ENCODE data around the gene BCAS3.
"Not testable (repeated sequence)": the region's sequence is repeated elsewhere in the genome, so short reads cannot be mapped to it uniquely, and the experiment has no call there.

BCAS3 gene

DNA sequence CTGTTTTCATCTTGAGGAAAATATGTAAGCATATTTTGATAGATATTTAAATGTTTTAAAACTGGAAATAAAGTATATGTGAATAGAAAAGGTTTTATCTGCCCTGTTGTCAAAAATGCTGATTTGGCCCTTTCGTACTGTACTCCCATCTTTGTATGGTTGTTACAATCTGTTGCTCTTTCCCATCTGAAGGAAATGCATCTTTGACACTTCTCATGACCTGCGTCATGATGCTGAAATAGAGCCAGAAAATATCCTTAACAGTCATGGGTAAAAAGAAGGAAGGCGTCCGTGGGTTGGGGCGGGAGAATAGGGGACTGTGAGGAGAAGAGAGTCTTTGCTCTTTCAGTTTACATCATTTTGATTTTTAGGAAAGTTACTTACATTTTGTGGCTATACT, 327.7 kb downstream of the BCAS3 start:
- no peak for TF ChIP-seq POLR2A (IDR thresholded peaks at IDR 0.05; ENCODE audit: low read depth, low read length)
- TF ChIP-seq PAX5 (IDR thresholded peaks at IDR 0.05; ENCODE audit: insufficient read depth, low read length, severe bottlenecking), result no peak
- TF ChIP-seq SPI1 (IDR thresholded peaks at IDR 0.05; ENCODE audit: low read depth, low read length), result no peak
- TF ChIP-seq POLR2AphosphoS5 (IDR thresholded peaks at IDR 0.05; ENCODE audit: low read depth, low read length), result no peak
- TF ChIP-seq POU2F2 (IDR thresholded peaks at IDR 0.05; ENCODE audit: low read depth, low read length), result no peak
- no peak for TF ChIP-seq TAF1 (IDR thresholded peaks at IDR 0.05; ENCODE audit: low read depth, low read length)
- FAIRE-seq (no peak), DNase-seq (ENCODE audit: insufficient read length, low spot score) (no peak)

DNA sequence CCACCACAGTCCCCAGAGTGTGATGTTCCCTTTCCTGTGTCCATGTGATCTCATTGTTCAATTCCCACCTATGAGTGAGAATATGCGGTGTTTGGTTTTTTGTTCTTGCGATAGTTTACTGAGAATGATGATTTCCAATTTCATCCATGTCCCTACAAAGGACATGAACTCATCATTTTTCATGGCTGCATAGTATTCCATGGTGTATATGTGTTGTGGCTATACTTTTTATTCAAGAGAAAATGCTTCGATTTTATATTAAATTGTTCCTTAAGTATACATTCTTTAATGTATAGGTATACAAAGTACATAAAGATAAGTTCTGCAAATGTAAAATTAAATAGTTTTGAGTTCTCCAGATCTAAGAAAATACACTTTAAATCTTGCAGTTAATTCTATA, 328.3 kb downstream of the BCAS3 start:
- FAIRE-seq; DNase-seq (ENCODE audit: insufficient read length, low spot score): not testable (repeated sequence)

GRCh38 chr17:61007980-61008379, 330.3 kb downstream of the BCAS3 start:
- FAIRE-seq, result no peak
- TF ChIP-seq TAF1 (IDR thresholded peaks at IDR 0.05; ENCODE audit: low read depth, low read length), result no peak
- no peak for DNase-seq (ENCODE audit: insufficient read length, low spot score)

DNA sequence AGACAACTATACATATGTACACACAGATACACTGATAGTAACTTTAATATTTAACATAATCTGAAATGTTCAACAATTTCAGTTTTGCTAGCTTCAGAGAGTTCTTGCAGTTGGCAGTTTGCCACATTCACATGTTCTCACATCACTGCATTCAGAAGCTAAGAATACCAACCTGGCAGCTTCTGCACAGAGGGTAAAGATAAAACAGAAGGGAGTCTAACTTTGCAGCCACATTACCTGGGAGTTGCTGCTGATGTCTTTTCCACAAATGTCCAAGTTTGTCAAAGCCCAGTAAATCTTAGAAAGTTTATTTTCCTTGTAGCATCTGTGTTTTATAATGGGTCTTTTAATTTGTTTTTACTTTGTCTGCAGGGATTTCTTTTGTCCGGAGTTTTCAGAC, 332.0 kb downstream of the BCAS3 start:
- FAIRE-seq, result no peak
- no peak for DNase-seq (ENCODE audit: insufficient read length, low spot score)
- no peak for TF ChIP-seq PAX5 (IDR thresholded peaks at IDR 0.05; ENCODE audit: insufficient read depth, low read length, severe bottlenecking)
- no peak for TF ChIP-seq POU2F2 (IDR thresholded peaks at IDR 0.05; ENCODE audit: low read depth, low read length)
- no peak for TF ChIP-seq SPI1 (IDR thresholded peaks at IDR 0.05; ENCODE audit: low read depth, low read length)
- TF ChIP-seq POLR2A (IDR thresholded peaks at IDR 0.05; ENCODE audit: low read depth, low read length), result no peak
- no peak for TF ChIP-seq POLR2AphosphoS5 (IDR thresholded peaks at IDR 0.05; ENCODE audit: low read depth, low read length)
- TF ChIP-seq TAF1 (IDR thresholded peaks at IDR 0.05; ENCODE audit: low read depth, low read length), result no peak

DNA sequence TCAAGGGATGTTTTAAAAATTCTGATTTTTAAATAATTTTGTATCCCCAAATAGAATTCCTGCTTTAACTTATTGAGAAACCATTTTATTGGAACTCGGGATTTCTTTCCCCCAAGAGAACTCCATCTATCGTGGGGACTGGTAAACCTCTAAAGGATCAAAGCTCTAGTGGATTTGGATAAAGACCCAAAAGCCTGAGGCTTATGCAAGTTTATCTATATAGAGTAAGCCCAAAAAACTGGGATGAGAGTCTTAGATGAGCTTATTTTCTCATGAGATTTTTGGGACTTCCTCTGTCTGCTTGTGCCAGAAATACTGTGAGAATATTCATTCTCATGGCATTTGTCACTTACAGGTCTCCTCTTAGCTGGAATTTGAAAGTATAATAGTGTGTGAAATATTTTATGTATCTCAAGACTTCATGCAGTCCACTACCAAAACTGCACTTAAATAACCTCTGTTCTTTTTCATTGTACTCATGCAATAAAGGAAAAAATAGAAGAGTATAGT, 333.1 kb downstream of the BCAS3 start:
- no peak for FAIRE-seq
- TF ChIP-seq PAX5 (IDR thresholded peaks at IDR 0.05; ENCODE audit: insufficient read depth, low read length, severe bottlenecking) (no peak), SPI1 (IDR thresholded peaks at IDR 0.05; ENCODE audit: low read depth, low read length) (no peak), POLR2A (IDR thresholded peaks at IDR 0.05; ENCODE audit: low read depth, low read length) (no peak), POLR2AphosphoS5 (IDR thresholded peaks at IDR 0.05; ENCODE audit: low read depth, low read length) (no peak), TAF1 (IDR thresholded peaks at IDR 0.05; ENCODE audit: low read depth, low read length) (no peak), POU2F2 (IDR thresholded peaks at IDR 0.05; ENCODE audit: low read depth, low read length) (no peak)
- DNase-seq (ENCODE audit: insufficient read length, low spot score), result no peak

DNA sequence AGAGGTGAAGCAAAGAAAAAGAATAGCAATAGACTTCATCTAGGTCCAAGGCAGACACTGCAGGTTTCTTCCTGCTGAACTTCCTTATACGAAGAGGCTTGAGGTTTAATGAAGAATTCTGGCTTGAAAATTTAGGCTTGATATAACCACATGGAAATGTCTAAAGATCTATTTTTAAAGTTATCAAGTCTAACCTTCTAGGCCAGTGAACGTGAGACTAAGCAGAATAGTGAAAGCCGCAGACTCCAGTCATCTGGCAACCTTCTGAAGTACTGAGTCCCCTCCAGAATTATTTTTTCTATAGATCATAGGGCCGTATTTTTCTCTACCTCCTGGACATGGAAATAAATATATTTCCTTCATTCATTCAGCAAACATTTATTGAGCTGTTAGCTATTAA, 333.6 kb downstream of the BCAS3 start:
- FAIRE-seq, result no peak
- no peak for TF ChIP-seq POU2F2 (IDR thresholded peaks at IDR 0.05; ENCODE audit: low read depth, low read length)
- TF ChIP-seq POLR2AphosphoS5 (IDR thresholded peaks at IDR 0.05; ENCODE audit: low read depth, low read length), result no peak
- no peak for TF ChIP-seq PAX5 (IDR thresholded peaks at IDR 0.05; ENCODE audit: insufficient read depth, low read length, severe bottlenecking)
- TF ChIP-seq TAF1 (IDR thresholded peaks at IDR 0.05; ENCODE audit: low read depth, low read length), result no peak
- TF ChIP-seq SPI1 (IDR thresholded peaks at IDR 0.05; ENCODE audit: low read depth, low read length), result no peak
- TF ChIP-seq POLR2A (IDR thresholded peaks at IDR 0.05; ENCODE audit: low read depth, low read length), result no peak
- no peak for DNase-seq (ENCODE audit: insufficient read length, low spot score)

DNA sequence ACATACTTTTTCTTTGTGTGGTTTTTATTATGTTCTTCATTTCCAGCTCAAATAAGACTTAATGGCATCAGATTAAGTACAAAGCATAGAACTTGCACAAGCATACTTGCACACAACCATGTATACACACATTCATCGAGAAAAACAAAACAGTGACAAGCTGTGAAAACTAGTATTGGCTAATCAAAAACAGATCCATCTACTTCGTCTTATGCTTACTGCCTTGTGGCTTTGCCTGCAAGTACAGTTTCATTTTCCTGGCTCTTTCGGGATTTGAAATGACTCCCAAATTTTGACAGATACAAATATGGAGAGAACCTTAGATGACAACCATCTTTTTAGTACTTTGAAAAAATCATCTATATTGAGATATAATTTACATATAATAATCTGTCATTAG, 338.3 kb downstream of the BCAS3 start:
- TF ChIP-seq POLR2AphosphoS5 (IDR thresholded peaks at IDR 0.05; ENCODE audit: low read depth, low read length) (no peak), TAF1 (IDR thresholded peaks at IDR 0.05; ENCODE audit: low read depth, low read length) (no peak), POLR2A (IDR thresholded peaks at IDR 0.05; ENCODE audit: low read depth, low read length) (no peak), POU2F2 (IDR thresholded peaks at IDR 0.05; ENCODE audit: low read depth, low read length) (no peak), SPI1 (IDR thresholded peaks at IDR 0.05; ENCODE audit: low read depth, low read length) (no peak), PAX5 (IDR thresholded peaks at IDR 0.05; ENCODE audit: insufficient read depth, low read length, severe bottlenecking) (no peak)
- FAIRE-seq (no peak), DNase-seq (ENCODE audit: insufficient read length, low spot score) (no peak)

DNA sequence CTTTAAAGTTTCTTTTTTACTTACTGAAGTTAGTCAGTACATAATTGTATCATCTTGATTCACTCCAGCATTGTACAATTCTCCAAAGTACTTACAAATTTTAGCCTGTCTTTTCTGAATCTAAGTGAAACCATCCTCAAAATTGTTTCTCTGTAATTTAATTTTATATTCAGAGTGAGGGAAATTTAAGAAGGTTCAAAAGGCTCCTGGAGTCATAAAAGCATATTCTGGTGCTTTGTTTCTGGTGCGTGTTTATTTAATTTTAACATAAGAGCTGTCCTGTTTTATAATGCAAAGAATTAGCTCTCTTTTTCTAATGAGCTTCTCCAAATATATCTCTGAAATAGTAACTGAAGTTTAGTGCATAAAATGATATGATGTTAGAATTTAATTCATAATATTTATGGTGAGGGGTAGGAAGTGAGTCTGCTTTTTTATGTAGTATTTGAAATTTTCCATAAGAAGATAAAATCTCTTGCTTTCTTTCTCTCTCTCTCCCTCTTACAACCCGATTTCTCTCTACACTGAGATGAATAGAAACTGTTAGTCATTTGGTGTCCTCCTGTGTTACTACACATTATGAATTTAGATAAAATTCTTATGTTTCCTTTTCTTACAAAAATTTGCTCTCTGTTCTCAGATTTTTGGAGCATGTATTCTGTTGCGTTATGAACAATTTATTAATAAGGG, 339.8 kb downstream of the BCAS3 start:
- TF ChIP-seq POLR2AphosphoS5 (IDR thresholded peaks at IDR 0.05; ENCODE audit: low read depth, low read length) (no peak), SPI1 (IDR thresholded peaks at IDR 0.05; ENCODE audit: low read depth, low read length) (no peak), POU2F2 (IDR thresholded peaks at IDR 0.05; ENCODE audit: low read depth, low read length) (no peak), PAX5 (IDR thresholded peaks at IDR 0.05; ENCODE audit: insufficient read depth, low read length, severe bottlenecking) (no peak), POLR2A (IDR thresholded peaks at IDR 0.05; ENCODE audit: low read depth, low read length) (no peak), TAF1 (IDR thresholded peaks at IDR 0.05; ENCODE audit: low read depth, low read length) (no peak)
- DNase-seq (ENCODE audit: insufficient read length, low spot score) (no peak), FAIRE-seq (no peak)

DNA sequence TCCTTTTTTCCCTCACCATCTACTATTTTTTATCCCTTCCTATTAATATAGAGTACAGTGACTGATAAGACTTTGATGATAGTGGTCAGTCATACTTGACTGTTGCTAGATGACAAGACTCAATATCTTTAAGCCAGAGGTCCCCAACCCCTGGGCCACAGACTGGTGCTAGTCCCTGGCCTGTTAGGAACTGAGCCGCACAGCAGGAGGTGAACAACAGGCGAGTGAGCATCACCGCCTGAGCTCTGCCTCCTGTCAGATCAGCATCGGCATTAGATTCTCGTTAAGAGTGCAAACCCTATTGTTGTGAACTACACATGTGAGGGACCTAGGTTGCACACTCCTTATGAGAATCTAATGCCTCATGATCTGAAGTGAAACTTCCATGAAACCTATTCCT, 341.3 kb downstream of the BCAS3 start:
- no peak for TF ChIP-seq PAX5 (IDR thresholded peaks at IDR 0.05; ENCODE audit: insufficient read depth, low read length, severe bottlenecking)
- FAIRE-seq (no peak), DNase-seq (ENCODE audit: insufficient read length, low spot score) (no peak)

DNA sequence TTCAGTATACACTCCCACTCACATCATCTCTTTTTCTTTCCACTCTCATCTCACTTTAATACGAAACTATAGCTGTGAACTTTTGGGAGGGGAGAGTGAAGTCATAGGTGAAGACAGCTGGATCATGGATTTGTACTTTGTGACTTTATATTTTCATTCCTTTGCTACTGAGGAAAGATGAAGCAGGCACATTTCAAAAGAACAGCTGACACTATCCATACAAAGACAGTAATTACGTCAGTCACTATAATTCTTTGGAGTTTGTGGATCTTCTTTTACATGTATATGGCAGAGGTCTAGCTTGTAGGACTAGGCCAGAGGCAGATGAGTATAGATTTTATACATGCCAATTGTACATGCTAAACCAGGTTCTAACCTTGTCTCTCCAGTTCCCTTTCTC, 346.3 kb downstream of the BCAS3 start:
- TF ChIP-seq POLR2AphosphoS5 (IDR thresholded peaks at IDR 0.05; ENCODE audit: low read depth, low read length) (no peak), POU2F2 (IDR thresholded peaks at IDR 0.05; ENCODE audit: low read depth, low read length) (no peak), POLR2A (IDR thresholded peaks at IDR 0.05; ENCODE audit: low read depth, low read length) (no peak), SPI1 (IDR thresholded peaks at IDR 0.05; ENCODE audit: low read depth, low read length) (no peak), PAX5 (IDR thresholded peaks at IDR 0.05; ENCODE audit: insufficient read depth, low read length, severe bottlenecking) (no peak), TAF1 (IDR thresholded peaks at IDR 0.05; ENCODE audit: low read depth, low read length) (no peak)
- FAIRE-seq (no peak), DNase-seq (ENCODE audit: insufficient read length, low spot score) (no peak)
